ENCODE measurements around the gene LHFPL5.

- TF ChIP-seq REST (IDR thresholded peaks at IDR 0.05; ENCODE audit: low read depth) (no peak), EP300 (IDR thresholded peaks at IDR 0.05; ENCODE audit: borderline replicate concordance) (no peak), MAX (IDR thresholded peaks at IDR 0.05) (no peak)
Measured at GRCh38 chr6:35780719-35781118, 24.4 kb upstream of the LHFPL5 start, which contains the start of gene CLPSL1.

Data from Ishikawa (cell line).